ENCODE measurements around the gene FGF18.

GRCh38 chr5:171431251-171431777, 11.9 kb downstream of the FGF18 start:
- TF ChIP-seq EZH2 (IDR thresholded peaks at IDR 0.05; ENCODE audit: insufficient read depth, poor library complexity, severe bottlenecking): no peak
- no peak for TF ChIP-seq EZH2phosphoT487 (IDR thresholded peaks at IDR 0.05; ENCODE audit: insufficient read depth, low read depth)

Measured in GM23248 (cell line).